GM20431 (cell line): ENCODE results near the gene MGMT.

ENCODE experiments used
- in situ Hi-C: fragments of 300-500 bp; cut with MseI, MboI; formaldehyde crosslinking; loops from one replicate; pipeline ENCODE4 v1.15.0; 2020; ENCODE audit warnings: low sequenced_read_pairs; ENCODE audit not compliant: unreplicated experiment

MGMT gene

GRCh38 chr10:129579228-129579627, 112.2 kb downstream of the MGMT start:
- in situ Hi-C loops = no loop called here

- in situ Hi-C loops = no loop called here
These were observed 113.0 kb downstream of the MGMT start for GRCh38 chr10:129580010-129580409.

GRCh38 chr10:129580901-129581300, 113.9 kb downstream of the MGMT start:
- in situ Hi-C loops = no loop called here

GRCh38 chr10:129581827-129582411, 114.9 kb downstream of the MGMT start:
- in situ Hi-C loops = no loop called here

GRCh38 chr10:129583831-129584230, 116.8 kb downstream of the MGMT start:
- in situ Hi-C loops = no loop called here

- in situ Hi-C loops = no loop called here
These were observed 119.9 kb downstream of the MGMT start for GRCh38 chr10:129586898-129587443.

GRCh38 chr10:129589546-129589945, 122.5 kb downstream of the MGMT start:
- in situ Hi-C loops = no loop called here

GRCh38 chr10:129593953-129594352, 126.9 kb downstream of the MGMT start:
- in situ Hi-C loops = no loop called here

GRCh38 chr10:129594811-129595210, 127.8 kb downstream of the MGMT start:
- in situ Hi-C loops = no loop called here

- in situ Hi-C loops = no loop called here
These were observed 131.4 kb downstream of the MGMT start for GRCh38 chr10:129598413-129598812.

- in situ Hi-C loops = no loop called here
These were observed 132.1 kb downstream of the MGMT start for GRCh38 chr10:129599160-129599559.

- in situ Hi-C loops = no loop called here
These were observed 134.7 kb downstream of the MGMT start for GRCh38 chr10:129601737-129602136.

GRCh38 chr10:129602938-129603535, 136.0 kb downstream of the MGMT start:
- in situ Hi-C loops = no loop called here

- in situ Hi-C loops = no loop called here
These were observed 137.4 kb downstream of the MGMT start for GRCh38 chr10:129604333-129605032.

- in situ Hi-C loops = no loop called here
These were observed 138.4 kb downstream of the MGMT start for GRCh38 chr10:129605266-129605985.

GRCh38 chr10:129605986-129606518, 139.0 kb downstream of the MGMT start:
- in situ Hi-C loops = no loop called here

GRCh38 chr10:129607607-129608109, 140.6 kb downstream of the MGMT start:
- in situ Hi-C loops = no loop called here

- in situ Hi-C loops = no loop called here
These were observed 141.6 kb downstream of the MGMT start for GRCh38 chr10:129608653-129609052.

- in situ Hi-C loops = no loop called here
These were observed 142.5 kb downstream of the MGMT start for GRCh38 chr10:129609551-129609950.

- in situ Hi-C loops = no loop called here
These were observed 145.6 kb downstream of the MGMT start for GRCh38 chr10:129612481-129613109.
